WTC11 (cell line): Measurements from ENCODE around the gene PDYN. TPM values are rescaled to one million over a fixed set of nuclear protein-coding genes. Genes with fewer than 3 reads are reported as not detected.

Source experiments
- ATAC-seq: fragments of 200-7000 bp; cut with Tn5 transposase; 2 replicates; pipeline ENCODE4 v1.10.0; 2021; ENCODE audit warnings: mild to moderate bottlenecking, moderate library complexity
- CTCF ChIA-PET: fragments of 300-600 bp; sonication (Branson Sonifier 250); formaldehyde crosslinking; loops from one replicate; lab custom pipeline; 2021; ENCODE audit warnings: antibody characterized with exemption; lab: Charles Lee
- POLR2A ChIA-PET: fragments of 350-600 bp; sonication (Branson Sonifier 250); formaldehyde crosslinking; loops from one replicate; lab custom pipeline; 2021; ENCODE audit warnings: antibody characterized with exemption; lab: Charles Lee
- DNase-seq: peaks from one replicate; pipeline ENCODE4 v3.0.0; 2021; ENCODE audit warnings: low spot score
- H3K27ac Mint-ChIP-seq: 2 replicates; pipeline ENCODE4 v1.8.0; 2021; ENCODE audit warnings: mixed read lengths
- H3K27me3 Mint-ChIP-seq: 2 replicates; pipeline ENCODE4 v1.8.0; 2021; ENCODE audit warnings: low read depth, mild to moderate bottlenecking, moderate library complexity, mixed read lengths
- H3K36me3 Mint-ChIP-seq: 2 replicates; pipeline ENCODE4 v1.8.0; 2021; ENCODE audit warnings: mixed read lengths
- H3K4me1 Mint-ChIP-seq: 2 replicates; pipeline ENCODE4 v1.8.0; 2022; ENCODE audit warnings: mixed read lengths
- H3K4me3 Mint-ChIP-seq: 2 replicates; pipeline ENCODE4 v1.8.0; 2021; ENCODE audit warnings: mild to moderate bottlenecking, moderate library complexity, mixed read lengths
- H3K9me3 Mint-ChIP-seq: 2 replicates; pipeline ENCODE4 v1.8.0; 2021; ENCODE audit warnings: mixed read lengths
- AFF4 ChIP-seq: sonication (generic); formaldehyde crosslinking; IDR thresholded peaks from 2 replicates; pipeline ENCODE4 v1.8.1; 2023; ENCODE audit warnings: mild to moderate bottlenecking, missing genetic modification reagents, borderline replicate concordance
- ATF6 ChIP-seq: sonication (generic); formaldehyde crosslinking; IDR thresholded peaks from 2 replicates; pipeline ENCODE4 v1.8.1; 2023; ENCODE audit warnings: mild to moderate bottlenecking, missing genetic modification reagents
- CREB1 ChIP-seq: sonication (generic); formaldehyde crosslinking; IDR thresholded peaks from 2 replicates; pipeline ENCODE4 v1.8.0; 2023; ENCODE audit warnings: mild to moderate bottlenecking, missing genetic modification reagents
- CTCF ChIP-seq: fragments of 200-600 bp; IDR thresholded peaks from 2 replicates; pipeline ENCODE4 v1.8.0; 2022; ENCODE audit warnings: antibody characterized with exemption
- FOXK1 ChIP-seq: sonication (generic); formaldehyde crosslinking; IDR thresholded peaks from 2 replicates; pipeline ENCODE4 v1.8.0; 2022; ENCODE audit warnings: mild to moderate bottlenecking, moderate library complexity, missing genetic modification reagents
- GRHL2 ChIP-seq: fragments of 250-450 bp; sonication (Bioruptor Pico); IDR thresholded peaks from 2 replicates; pipeline ENCODE4 v1.8.0; 2022; ENCODE audit warnings: mild to moderate bottlenecking, moderate library complexity; ENCODE audit not compliant: insufficient replicate concordance, severe bottlenecking
- HMGA2 ChIP-seq: fragments of 250-450 bp; sonication (Bioruptor Pico); IDR thresholded peaks from 2 replicates; pipeline ENCODE4 v1.4.0; 2021; ENCODE audit warnings: mild to moderate bottlenecking, moderate library complexity
- NFATC4 ChIP-seq: fragments of 250-450 bp; sonication (Bioruptor Pico); IDR thresholded peaks from 2 replicates; pipeline ENCODE4 v1.9.0; 2021; ENCODE audit warnings: mild to moderate bottlenecking
- NFE2L1 ChIP-seq: sonication (generic); formaldehyde crosslinking; IDR thresholded peaks from 2 replicates; pipeline ENCODE4 v1.8.1; 2023; ENCODE audit warnings: missing genetic modification reagents
- NFYB ChIP-seq: sonication (generic); formaldehyde crosslinking; conservative IDR thresholded peaks from 2 replicates; pipeline ENCODE4 v1.8.0; 2022; ENCODE audit warnings: low read depth, missing genetic modification reagents
- NR3C1 ChIP-seq: sonication (generic); formaldehyde crosslinking; conservative IDR thresholded peaks from 2 replicates; pipeline ENCODE4 v1.8.1; 2023; ENCODE audit warnings: low read depth, mild to moderate bottlenecking, missing genetic modification reagents
- OVOL2 ChIP-seq: fragments of 250-450 bp; sonication (Bioruptor Pico); IDR thresholded peaks from 2 replicates; pipeline ENCODE4 v1.9.0; 2021; ENCODE audit warnings: mild to moderate bottlenecking, borderline replicate concordance
- PRRX2 ChIP-seq: fragments of 250-450 bp; sonication (Bioruptor Pico); IDR thresholded peaks from 2 replicates; pipeline ENCODE4 v1.8.0; 2021; ENCODE audit warnings: mild to moderate bottlenecking
- SMAD4 ChIP-seq: sonication (generic); formaldehyde crosslinking; IDR thresholded peaks from 2 replicates; pipeline ENCODE4 v1.8.0; 2022; ENCODE audit warnings: mild to moderate bottlenecking, missing genetic modification reagents
- SP1 ChIP-seq: sonication (generic); formaldehyde crosslinking; conservative IDR thresholded peaks from 2 replicates; pipeline ENCODE4 v1.8.1; 2022; ENCODE audit warnings: missing genetic modification reagents
- TEAD1 ChIP-seq: sonication (generic); formaldehyde crosslinking; IDR thresholded peaks from 2 replicates; pipeline ENCODE4 v1.8.0; 2022; ENCODE audit warnings: mild to moderate bottlenecking, missing genetic modification reagents
- ZBTB21 ChIP-seq: sonication (generic); formaldehyde crosslinking; IDR thresholded peaks from 2 replicates; pipeline ENCODE4 v1.8.1; 2023; ENCODE audit warnings: mild to moderate bottlenecking, missing genetic modification reagents, borderline replicate concordance
- ZNF121 ChIP-seq: sonication (generic); formaldehyde crosslinking; IDR thresholded peaks from 2 replicates; pipeline ENCODE4 v1.8.0; 2023; ENCODE audit warnings: missing genetic modification reagents
- ZNF317 ChIP-seq: sonication (generic); formaldehyde crosslinking; IDR thresholded peaks from 2 replicates; pipeline ENCODE4 v1.8.1; 2023; ENCODE audit warnings: low read depth, mild to moderate bottlenecking, moderate library complexity, missing genetic modification reagents, borderline replicate concordance
- ZNF396 ChIP-seq: fragments of 250-450 bp; sonication (Bioruptor Pico); IDR thresholded peaks from 2 replicates; pipeline ENCODE4 v1.8.0; 2021; ENCODE audit warnings: mild to moderate bottlenecking, moderate library complexity, borderline replicate concordance
- total RNA-seq: library from RNA; stranded (reverse); gene quantifications from 3 replicates; pipeline ENCODE4 v1.2.3, GENCODE V29; 2021

Gene PDYN
- total RNA-seq, 1 experiment from 2014 or later = 0.28 TPM

- TF ChIP-seq ZBTB21 (CRISPR knock-in tag) (peak; percentile 85), CTCF (no peak), NFYB (no peak), NFE2L1 (CRISPR knock-in tag) (peak; percentile 75; the same call in 1 of the 2 replicates), CREB1 (CRISPR knock-in tag) (no peak), ZNF317 (0 out of 2 replicates have a peak, but pooled peaks have one; percentile 37), PRRX2 (no peak), FOXK1 (peak; percentile 84), ATF6 (CRISPR knock-in tag) (no peak), SMAD4 (CRISPR knock-in tag) (no peak), GRHL2 (CRISPR knock-in tag) (no peak), ZNF121 (no peak), AFF4 (CRISPR knock-in tag) (no peak), SP1 (CRISPR knock-in tag) (peak; percentile 74; the same call in 1 of the 2 replicates), NR3C1 (CRISPR knock-in tag) (0 out of 2 replicates have a peak, but pooled peaks have one; percentile 73), OVOL2 (CRISPR knock-in tag) (no peak), ZNF396 (CRISPR knock-in tag) (no peak), TEAD1 (peak; percentile 93; the same call in 1 of the 2 replicates)
Measured at GRCh38 chr20:1946762-1947534, 46.9 kb downstream of the PDYN start (continued).

GRCh38 chr20:1946442-1946761, 47.5 kb downstream of the PDYN start:
- no peak for DNase-seq
- CTCF ChIA-PET = interaction anchor here (0.7 to 4.0 kb wide), 9 partner anchors 9 to 575 kb away, joined by 3 to 30 read pairs (median 6); no protein-coding TSS in a partner anchor
- ATAC-seq = no peak
- peaks cover 42% of the 10 kb centered on the region for H3K27me3 Mint-ChIP-seq
- no peaks in the 10 kb centered on the region for H3K36me3 Mint-ChIP-seq
- no peaks in the 10 kb centered on the region for H3K9me3 Mint-ChIP-seq
- no peak for TF ChIP-seq NFATC4
- TF ChIP-seq HMGA2 (CRISPR knock-in tag) = peak; percentile 51; the same call in 1 of the 2 replicates
- H3K27ac Mint-ChIP-seq = peak overlapping the region; percentile 75
- POLR2A ChIA-PET = interaction anchor here (0.9 to 1.7 kb wide), 7 partner anchors 19 to 170 kb away, joined by 3 to 10 read pairs (median 3); no protein-coding TSS in a partner anchor
- H3K4me3 Mint-ChIP-seq = peak overlapping the region; percentile 72
- peaks cover 58% of the 10 kb centered on the region for H3K4me1 Mint-ChIP-seq
